8988T (cell line): Measurements from ENCODE around the gene CMTM8.

Experiments used
- DNase-seq: peaks from one replicate; pipeline ENCODE4 v3.0.0; 2011

CMTM8 gene

GRCh38 chr3:32310336-32310735 is 71.9 kb downstream of the CMTM8 start:
- DNase-seq = no peak

DNA sequence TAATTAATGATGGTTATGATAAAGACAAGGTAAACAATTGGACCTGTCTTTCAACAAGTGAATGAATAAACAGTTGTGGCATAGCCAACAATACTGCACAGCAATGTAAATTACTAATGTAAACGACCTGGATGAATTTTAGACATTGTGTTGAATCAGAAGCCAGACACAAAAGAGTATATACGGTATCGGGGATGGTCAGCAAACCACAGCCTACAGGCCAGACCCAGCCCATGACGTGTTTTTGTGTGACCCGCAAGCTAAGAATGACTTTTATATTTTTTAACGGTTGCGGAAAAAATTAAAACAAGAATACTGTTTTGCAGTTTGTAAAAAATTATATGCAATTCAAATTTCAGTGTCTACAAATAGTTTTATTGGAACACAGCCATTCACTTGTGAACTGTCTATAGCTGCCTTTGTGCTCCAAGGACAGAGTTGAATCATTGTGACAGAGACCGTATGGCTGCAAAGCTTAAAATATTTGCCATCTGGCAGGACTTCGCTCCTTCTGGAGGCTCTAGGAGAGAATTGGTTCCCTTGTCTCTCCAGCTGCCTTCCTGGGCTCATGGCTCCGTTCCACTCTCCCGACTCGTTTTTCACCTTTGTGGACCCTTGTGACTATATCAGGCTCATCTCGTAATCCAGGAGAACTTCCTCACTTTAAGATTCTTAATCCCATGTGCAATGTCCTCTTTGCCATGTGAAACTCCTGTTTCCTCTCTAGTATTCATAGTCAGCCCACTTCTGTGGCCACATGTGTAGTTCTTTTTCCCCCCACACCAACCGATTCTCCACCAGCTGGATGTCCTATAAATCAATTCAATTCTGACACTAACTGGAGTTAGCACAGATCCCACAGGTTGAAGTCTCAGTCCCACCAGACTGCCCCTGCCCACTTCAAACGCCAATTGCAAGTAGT is 72.7 kb downstream of the CMTM8 start:
- DNase-seq = no peak

- no peak for DNase-seq
Observed at GRCh38 chr3:32312251-32312650, 73.8 kb downstream of the CMTM8 start.

DNA sequence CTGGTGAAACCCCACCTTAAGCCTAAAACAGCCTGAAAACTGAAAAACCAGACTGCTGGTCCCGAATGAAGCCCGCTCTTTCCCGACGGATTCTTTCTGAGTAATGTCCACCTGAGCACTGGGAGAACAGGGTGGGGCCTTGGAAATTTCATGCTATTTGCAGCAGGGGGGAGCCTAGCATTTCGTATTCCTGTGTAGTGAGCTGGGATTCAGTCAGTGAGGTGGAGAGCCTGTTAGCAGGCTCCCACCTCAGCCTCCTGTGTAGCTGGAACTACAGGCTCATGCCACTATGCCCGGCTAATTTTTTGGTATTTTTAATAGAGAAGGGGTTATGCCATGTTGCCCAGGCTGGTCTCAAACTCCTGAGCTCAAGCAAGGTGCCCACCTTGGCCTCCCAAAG is 74.7 kb downstream of the CMTM8 start:
- DNase-seq = no peak

GRCh38 chr3:32313723-32314473 is 75.4 kb downstream of the CMTM8 start:
- peak; percentile 61 for DNase-seq

GRCh38 chr3:32315441-32315840 is 77.0 kb downstream of the CMTM8 start:
- DNase-seq = no peak

DNA sequence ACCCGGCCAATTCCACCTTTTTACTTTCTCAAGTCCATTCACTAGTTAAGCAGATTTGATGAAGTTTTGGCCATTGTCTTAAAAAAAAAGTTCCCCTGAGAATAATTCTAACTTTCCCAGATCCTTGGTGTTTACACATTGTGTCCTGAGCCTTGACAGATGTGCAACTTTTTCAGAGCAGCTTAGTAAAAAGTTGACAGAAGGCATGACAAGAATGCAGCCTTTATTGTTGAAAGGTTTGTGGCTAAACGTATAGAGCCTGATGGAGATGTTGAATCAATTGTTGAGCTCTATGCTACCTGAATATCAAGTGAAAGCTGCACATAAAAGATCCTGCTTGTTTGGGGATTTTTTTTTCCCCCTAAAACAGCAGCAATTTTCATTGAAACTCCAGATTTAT is 77.8 kb downstream of the CMTM8 start:
- DNase-seq = no peak

GRCh38 chr3:32316976-32317375 is 78.5 kb downstream of the CMTM8 start:
- no peak for DNase-seq

DNA sequence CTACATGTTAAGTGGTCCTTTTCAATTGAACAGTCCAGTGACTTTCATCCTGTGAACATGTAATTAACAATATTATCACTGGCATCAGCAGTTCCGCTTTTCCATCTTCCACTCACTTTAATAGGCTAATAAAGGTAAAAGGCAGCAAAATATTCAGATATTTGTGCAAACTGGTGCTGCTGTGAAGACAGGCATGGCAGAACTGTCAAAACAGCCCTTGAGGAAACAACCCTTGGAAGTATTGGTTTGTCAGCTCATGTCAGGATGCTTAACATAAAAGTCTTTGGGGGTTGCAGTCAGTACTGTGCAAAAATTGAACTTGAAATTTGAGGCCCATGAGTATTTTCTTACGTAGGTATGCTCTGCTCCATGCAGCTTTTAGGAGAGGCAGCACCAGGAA is 81.1 kb downstream of the CMTM8 start:
- DNase-seq = no peak

GRCh38 chr3:32320080-32320479 is 81.6 kb downstream of the CMTM8 start:
- no peak for DNase-seq

GRCh38 chr3:32321095-32321790 is 82.8 kb downstream of the CMTM8 start:
- DNase-seq = no peak

DNA sequence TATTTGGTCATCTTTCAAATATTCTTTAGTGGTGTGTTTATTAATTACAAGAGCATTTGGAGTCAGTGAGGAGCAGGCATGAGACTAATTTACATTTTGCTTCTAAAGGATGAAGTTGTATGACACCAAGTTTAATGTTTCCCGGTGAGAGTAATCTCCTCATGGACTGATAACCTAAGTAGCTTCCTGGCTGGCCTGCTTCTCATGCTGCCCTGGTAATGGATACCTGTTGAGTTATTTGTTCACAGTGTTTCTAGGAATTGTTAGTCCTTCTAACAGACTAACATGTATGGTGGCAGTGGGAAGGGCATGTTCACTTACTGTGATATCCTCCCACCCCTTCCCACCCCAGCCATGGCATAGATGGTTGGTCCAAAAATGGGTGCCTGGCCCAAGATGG is 83.8 kb downstream of the CMTM8 start:
- no peak for DNase-seq

DNA sequence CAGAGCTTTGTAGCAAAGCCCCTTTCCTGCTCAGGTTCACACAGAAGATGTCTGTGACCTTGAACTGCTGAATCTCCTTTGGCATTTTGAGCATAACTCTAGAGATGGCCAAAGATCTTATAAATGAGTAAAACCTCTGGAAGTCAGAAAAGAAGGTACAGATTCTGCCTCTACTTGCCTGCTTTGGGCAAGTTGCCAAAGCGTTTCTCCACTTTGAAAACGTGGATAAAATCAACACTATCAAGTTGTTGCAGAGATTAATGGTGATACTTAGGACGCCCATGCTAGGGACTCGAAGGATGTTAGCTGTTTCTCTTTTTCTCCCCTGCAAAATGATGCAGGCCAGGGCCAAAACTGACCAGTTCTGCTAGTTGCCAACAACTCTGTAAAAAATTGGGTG is 85.1 kb downstream of the CMTM8 start:
- no peak for DNase-seq

DNA sequence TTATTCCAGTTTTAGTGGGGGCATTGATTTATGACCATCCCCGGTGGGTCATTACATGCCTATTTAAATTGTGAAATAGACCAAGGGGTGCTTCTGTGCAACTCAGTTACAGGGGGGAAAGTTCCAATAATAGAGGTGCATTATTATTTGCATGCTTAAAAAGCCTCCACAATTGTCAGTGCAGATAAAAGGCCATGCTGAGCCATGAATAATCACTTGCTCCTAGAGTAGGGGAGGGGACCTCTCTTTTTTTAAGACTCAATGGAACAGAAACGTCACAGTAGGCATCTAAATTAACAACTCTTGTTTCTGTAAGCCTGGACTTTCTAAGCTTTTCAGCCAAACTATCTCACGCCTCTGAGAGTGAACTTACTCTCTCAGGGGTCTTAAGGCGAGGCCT is 86.7 kb downstream of the CMTM8 start:
- no peak for DNase-seq

- DNase-seq = no peak
Observed at GRCh38 chr3:32325927-32326326, 87.4 kb downstream of the CMTM8 start.

DNA sequence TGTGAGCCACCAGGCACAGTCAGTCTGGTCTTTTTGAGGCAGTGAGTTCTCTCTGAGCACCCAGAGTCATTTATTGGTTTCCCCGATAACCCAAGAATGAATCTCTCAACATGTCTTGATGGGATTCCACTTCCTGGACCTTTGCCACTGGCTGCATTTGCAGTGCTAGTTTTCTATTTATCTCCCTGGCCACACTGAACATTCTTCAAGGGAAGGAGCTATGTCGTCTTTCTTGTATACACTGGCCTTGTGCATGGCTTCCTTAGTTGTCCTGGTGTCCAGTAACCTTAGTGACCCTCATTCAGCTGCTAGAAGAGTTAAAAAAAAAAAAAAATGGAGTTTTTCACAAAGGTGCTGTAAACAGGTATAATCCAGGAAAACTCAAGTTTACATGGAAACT is 88.3 kb downstream of the CMTM8 start:
- DNase-seq = no peak

DNA sequence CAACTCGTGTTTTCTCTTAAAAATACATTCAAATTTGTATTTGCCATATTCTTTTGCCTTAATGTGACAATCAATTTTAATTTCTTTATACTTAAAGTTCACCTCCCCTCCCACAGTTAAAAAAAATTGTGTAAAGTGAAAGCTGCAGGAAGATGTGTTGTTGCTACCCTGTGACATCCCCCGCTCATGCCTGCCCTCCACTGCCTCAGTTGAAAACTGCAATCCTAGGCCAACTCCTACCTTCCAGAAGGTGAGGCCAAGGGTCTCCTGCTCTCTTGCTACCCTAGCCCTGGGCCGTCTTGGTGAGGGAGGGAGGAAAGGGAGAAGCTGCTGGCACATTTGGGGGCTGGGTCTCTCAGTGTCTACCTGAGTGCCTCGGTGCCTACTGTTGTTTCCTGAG is 96.2 kb downstream of the CMTM8 start:
- DNase-seq = peak; percentile 45

DNA sequence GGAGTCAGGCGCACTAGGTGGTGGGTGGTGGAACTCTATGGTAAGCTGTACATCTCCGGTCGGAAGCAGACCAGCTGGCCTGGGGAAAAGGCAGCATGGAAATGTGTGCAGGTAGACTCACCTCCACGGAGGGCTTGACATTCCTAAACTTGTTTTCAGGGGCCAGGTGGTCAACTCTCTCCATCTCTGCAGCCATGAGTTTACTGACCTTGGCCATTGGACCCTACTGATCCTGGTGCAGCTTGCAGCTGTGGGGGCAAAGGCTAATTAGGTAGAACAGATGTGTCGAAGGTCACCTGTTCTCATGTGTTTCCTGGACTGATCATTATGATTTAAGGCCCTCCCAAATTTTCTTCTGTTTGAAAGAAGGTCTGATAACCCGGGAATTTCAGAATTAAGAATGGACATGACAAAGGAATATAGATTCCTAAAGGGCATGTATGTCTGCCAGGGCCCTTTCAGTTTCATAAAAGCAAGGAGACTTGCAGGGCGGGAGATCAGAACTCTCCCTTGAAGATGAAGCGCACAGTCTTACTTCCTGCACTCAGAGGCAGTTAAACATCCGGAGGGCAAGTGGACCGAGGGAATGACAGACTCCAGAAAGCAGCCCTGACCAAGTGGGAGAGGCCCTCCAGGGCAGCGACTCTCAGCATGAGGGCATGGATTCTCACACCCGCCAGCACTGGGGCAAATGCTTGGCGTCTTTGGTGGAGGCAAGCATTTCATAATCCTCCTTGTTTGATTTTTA is 97.1 kb downstream of the CMTM8 start:
- DNase-seq = no peak

- no peak for DNase-seq
Observed at GRCh38 chr3:32336113-32336498, 97.6 kb downstream of the CMTM8 start.

DNA sequence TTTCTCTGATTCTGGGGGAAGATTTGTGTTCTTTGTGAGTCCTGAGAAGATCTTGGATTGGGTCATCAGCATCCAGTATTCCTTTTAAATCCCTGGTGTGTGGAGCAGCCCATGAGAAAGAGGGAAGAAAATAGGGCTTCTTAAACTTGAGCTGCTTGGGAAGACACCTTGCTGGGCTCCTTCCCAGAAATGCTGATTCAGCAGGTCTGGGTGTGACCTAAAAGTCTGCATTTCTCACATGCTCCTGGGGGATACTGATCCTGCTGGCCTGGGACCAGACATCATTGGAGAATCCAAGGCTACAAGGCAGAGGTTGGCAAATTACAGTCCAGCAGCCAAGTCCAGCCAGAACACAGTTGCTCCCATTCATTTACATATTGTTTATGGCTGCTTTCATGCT is 99.0 kb downstream of the CMTM8 start:
- no peak for DNase-seq

- DNase-seq = peak; percentile 68
Observed at GRCh38 chr3:32340039-32340438, 101.6 kb downstream of the CMTM8 start.

DNA sequence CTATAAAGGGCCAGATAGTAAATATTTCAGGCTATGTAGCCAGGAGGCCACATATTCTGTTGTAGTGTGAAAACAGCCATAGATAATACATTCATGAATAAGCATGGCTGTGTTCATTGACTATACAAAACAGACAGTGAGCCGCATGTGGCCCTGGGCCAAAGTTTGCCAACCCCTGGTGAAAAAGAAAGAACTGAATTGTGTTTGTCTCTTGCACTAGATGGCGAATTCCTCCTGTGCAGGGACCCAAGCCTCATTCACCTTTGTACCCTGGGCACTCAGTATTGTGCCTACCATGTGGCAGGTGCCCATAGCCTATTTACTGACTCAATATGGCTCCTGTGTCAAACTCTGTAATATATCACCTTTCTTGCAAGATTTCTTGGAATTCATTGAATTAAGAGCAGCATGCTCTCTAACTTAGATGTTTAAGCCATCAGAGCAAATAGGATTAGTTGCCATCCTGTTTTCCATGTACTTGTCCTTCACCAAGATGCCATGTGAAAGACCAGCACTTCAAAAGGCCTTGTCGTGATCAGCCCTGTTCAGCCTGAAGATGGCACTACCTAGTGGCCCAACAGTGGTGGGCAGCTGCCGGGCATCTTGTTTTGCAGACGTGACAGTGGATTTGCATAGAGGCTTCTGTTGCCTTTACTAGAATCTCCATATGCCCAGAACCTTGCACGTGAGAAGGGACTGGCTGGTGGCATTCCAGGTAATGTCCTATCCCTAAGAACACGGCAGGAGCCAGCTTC is 102.3 kb downstream of the CMTM8 start:
- peak; percentile 40 for DNase-seq
